Testis (tissue), 3 donors: Measurements from ENCODE around the gene POGZ. TPM values are rescaled to one million over a fixed set of nuclear protein-coding genes. Genes with fewer than 3 reads are reported as not detected.

ENCODE experiments used
- DNase-seq: peaks from one replicate; pipeline ENCODE4 v3.0.0-alpha.2; 2019
- H3K27ac ChIP-seq, 2 donors: fragments of 200-600 bp; sonication (generic); one replicate each; pipeline ENCODE4 v1.5.1; 2019
- H3K27me3 ChIP-seq: fragments of 200-600 bp; sonication (generic); one replicate; pipeline ENCODE4 v1.5.1; 2019
- H3K36me3 ChIP-seq: fragments of 200-600 bp; sonication (generic); one replicate; pipeline ENCODE4 v1.5.1; 2017; ENCODE audit warnings: low read depth; ENCODE audit errors: missing control alignments
- H3K4me1 ChIP-seq: fragments of 200-600 bp; sonication (generic); one replicate; pipeline ENCODE4 v1.5.1; 2019
- H3K4me3 ChIP-seq, 2 donors: fragments of 200-600 bp; sonication (generic); one replicate each; pipeline ENCODE4 v1.5.1; 2017 to 2019
- H3K9me3 ChIP-seq: fragments of 200-600 bp; sonication (generic); one replicate; pipeline ENCODE4 v1.5.1; 2017
- POLR2A ChIP-seq: fragments of 450-650 bp; IDR thresholded peaks from one replicate; pipeline ENCODE4 v1.6.1; 2017; ENCODE audit warnings: antibody characterized with exemption, mild to moderate bottlenecking, moderate library complexity
- WGBS, 2 donors: methylation state at CpG; one replicate each; pipeline ENCODE4 v1.1.5; 2018; 5-methylcytosine and 5-hydroxymethylcytosine counted together
- intact Hi-C: fragments of 100-400 bp; cut with DNase I; formaldehyde crosslinking; loops from one replicate; pipeline ENCODE4 v1.15.1; 2023; ENCODE audit warnings: low total_unique reads
- polyA plus RNA-seq: library from polyadenylated mRNA; stranded (reverse); fragments of 350-450 nt; fragmentation: Illumina TruSeq; extraction: RNeasy Lipid Tissue Mini Kit (QIAGEN cat#74804); gene quantifications from one replicate; pipeline ENCODE4 v1.2.3, GENCODE V29; 2014; ENCODE audit warnings: low read depth, low replicate concordance; ENCODE audit not compliant: insufficient read depth
- total RNA-seq, 2 donors: library from RNA; depleted of rRNA; stranded (reverse); fragments of >200 nt; gene quantifications; one replicate each; pipeline ENCODE4 v1.2.3, GENCODE V29; 2016
- TF ChIP-seq, protein P1 (sequence below), 3 experiments: fragments of 450-650 bp in 2 of 3; fragments of 200-600 bp in 1 of 3; sonication (generic) in 1 of 3; IDR thresholded peaks; one replicate each; pipeline ENCODE4 v1.5.1; 2016 to 2019; ENCODE audit warnings: antibody characterized with exemption in 3 of 3, mild to moderate bottlenecking in 2 of 3, moderate library complexity in 1 of 3

Gene POGZ
- total and polyA plus RNA-seq, 3 donors from 2014 or later: 84.3 to 137 (median 131) TPM

DNA sequence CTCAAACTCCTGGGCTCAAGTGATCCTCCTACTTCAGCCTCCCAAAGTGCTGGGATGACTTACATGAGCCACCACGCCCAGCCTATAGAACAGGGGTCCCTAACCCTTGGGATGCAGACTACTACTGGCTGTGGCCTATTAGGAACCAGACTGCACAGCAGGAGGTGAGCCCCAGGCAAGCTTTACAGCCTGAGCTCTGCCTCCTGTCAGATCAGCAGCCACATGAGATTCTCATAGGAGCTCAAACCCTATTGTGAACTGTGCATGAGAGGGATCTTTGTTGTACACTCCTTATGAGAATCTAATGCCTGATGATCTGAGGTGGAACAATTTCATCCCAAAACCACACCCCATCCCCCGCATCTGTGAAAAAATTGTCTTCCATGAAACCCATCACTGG is 73.3 kb downstream of the POGZ start:
- DNase-seq: no peak
- Histone ChIP-seq H3K27ac (no peak overlapping the region), H3K9me3 (no peaks in the 10 kb centered on the region), H3K4me1 (no peaks in the 10 kb centered on the region), H3K36me3 (no peaks in the 10 kb centered on the region), H3K27me3 (no peaks in the 10 kb centered on the region), H3K4me3 (no peak overlapping the region)
- TF ChIP-seq, protein P1, sequence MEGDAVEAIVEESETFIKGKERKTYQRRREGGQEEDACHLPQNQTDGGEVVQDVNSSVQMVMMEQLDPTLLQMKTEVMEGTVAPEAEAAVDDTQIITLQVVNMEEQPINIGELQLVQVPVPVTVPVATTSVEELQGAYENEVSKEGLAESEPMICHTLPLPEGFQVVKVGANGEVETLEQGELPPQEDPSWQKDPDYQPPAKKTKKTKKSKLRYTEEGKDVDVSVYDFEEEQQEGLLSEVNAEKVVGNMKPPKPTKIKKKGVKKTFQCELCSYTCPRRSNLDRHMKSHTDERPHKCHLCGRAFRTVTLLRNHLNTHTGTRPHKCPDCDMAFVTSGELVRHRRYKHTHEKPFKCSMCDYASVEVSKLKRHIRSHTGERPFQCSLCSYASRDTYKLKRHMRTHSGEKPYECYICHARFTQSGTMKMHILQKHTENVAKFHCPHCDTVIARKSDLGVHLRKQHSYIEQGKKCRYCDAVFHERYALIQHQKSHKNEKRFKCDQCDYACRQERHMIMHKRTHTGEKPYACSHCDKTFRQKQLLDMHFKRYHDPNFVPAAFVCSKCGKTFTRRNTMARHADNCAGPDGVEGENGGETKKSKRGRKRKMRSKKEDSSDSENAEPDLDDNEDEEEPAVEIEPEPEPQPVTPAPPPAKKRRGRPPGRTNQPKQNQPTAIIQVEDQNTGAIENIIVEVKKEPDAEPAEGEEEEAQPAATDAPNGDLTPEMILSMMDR (IDR thresholded peaks at IDR 0.05): no peak
- TF ChIP-seq POLR2A: no peak
- 94 to 95% methylated on average over 2 of the region's 2 CpGs for WGBS, 2 donors
- intact Hi-C loops: no loop called here

DNA sequence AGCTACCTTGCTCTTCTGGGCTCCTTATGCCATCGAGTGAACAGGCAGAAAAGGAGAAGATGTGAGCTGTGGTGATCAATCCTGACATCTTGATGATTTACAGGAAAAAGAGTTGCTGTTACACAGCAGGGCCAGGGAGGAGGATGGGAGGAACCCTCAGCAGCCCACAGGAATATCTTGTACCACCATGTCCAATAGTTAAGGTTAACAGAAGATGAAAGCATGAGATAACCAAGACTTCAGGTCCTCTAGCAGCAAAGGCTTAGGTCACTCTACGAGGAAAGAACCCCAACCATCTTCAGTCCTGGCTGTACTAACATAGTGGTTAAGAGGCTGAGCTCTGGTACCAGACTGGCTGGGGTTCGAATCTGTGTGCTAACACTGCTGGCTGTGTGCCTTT is 74.7 kb downstream of the POGZ start:
- intact Hi-C loops: no loop called here
- Histone ChIP-seq H3K4me1 (no peaks in the 10 kb centered on the region), H3K36me3 (no peaks in the 10 kb centered on the region), H3K27me3 (no peaks in the 10 kb centered on the region), H3K4me3 (no peak overlapping the region), H3K27ac (no peak overlapping the region), H3K9me3 (no peaks in the 10 kb centered on the region)
- TF ChIP-seq, protein P1 (IDR thresholded peaks at IDR 0.05): no peak
- no peak for TF ChIP-seq POLR2A
- no peak for DNase-seq
- 69 to 83% methylated on average over 3 of the region's 3 CpGs for WGBS, 2 donors

DNA sequence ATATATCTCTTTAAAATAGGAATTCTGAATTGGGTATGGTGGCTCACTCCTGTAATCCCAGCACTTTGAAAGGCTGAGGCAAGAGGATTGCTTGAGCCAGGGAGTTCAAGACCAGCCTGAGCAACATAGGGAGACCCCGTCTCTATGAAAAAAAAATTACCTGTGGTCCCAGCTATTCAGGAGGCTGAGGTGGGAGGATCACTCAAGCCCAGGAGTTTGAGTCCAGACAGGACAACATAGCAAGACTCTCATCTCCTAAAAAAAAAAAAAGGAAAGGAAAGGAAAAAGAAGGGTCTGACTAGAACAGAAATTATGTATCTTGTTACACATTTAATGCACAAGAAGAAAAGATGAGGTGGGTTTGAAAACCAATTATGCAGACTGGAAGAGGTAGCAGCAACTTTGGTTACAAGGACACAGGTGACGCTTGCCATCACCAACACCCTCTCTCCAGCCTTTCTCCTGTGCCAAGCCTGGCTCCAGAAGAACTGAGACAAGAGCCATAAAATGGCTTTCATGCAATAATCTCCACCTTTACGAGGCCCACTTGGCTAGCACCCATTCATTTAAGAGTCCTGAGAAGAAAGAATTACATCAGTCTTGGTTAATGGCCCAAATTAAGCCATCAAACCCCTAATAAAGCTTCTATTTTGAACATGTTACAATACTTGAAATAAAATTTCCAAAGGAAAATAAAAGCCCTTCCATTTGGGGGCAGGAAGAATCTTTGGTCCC is 82.0 kb downstream of the POGZ start:
- no peaks in the 10 kb centered on the region for H3K9me3 ChIP-seq
- H3K36me3 ChIP-seq: no peaks in the 10 kb centered on the region
- H3K27ac ChIP-seq: no peak overlapping the region
- no peak for DNase-seq
- H3K4me1 ChIP-seq: no peaks in the 10 kb centered on the region
- no peaks in the 10 kb centered on the region for H3K27me3 ChIP-seq
- no peak overlapping the region for H3K4me3 ChIP-seq
- intact Hi-C loops: no loop called here
- WGBS, 2 donors: 80 to 83% methylated on average over 3 of the region's 3 CpGs
- no peak for TF ChIP-seq POLR2A
- TF ChIP-seq, protein P1 (IDR thresholded peaks at IDR 0.05): no peak

DNA sequence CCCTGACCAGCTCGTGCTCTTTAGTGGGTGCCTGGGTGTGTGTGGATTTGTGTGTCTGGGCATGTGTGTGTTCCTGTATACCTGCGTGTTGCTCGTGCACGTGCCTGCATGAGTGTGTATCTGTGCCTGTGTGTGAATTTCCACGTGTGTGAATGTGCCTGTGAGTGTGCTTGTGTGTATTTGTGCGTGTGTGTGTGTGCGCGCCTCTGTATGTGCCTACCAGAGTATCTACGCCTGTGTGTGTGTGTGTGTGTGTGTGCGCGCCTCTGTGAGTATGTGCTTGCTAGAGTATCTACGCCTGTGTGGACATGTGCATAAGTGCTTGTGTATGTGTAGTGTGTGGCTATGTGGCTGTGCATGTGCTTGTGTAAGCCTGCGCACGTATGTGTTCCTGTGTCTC is 86.1 kb downstream of the POGZ start:
- H3K4me1 ChIP-seq: peaks cover 8% of the 10 kb centered on the region
- intact Hi-C loops: no loop called here
- no peak overlapping the region for H3K27ac ChIP-seq
- no peaks in the 10 kb centered on the region for H3K27me3 ChIP-seq
- H3K4me3 ChIP-seq: no peak overlapping the region
- TF ChIP-seq, protein P1 (IDR thresholded peaks at IDR 0.05): no peak
- TF ChIP-seq POLR2A: no peak
- DNase-seq: no peak
- H3K9me3 ChIP-seq: no peaks in the 10 kb centered on the region
- WGBS, 2 donors: 93 to 95% methylated on average over 14 of the region's 14 CpGs
- no peaks in the 10 kb centered on the region for H3K36me3 ChIP-seq
